GM21786 (cell line): ENCODE results near the gene TRIP12.
"Not testable (repeated sequence)": the region's sequence is repeated elsewhere in the genome, so short reads cannot be mapped to it uniquely, and the experiment has no call there.

ENCODE experiments used
- ATAC-seq: cut with Tn5 transposase; IDR thresholded peaks from one replicate; pipeline ENCODE4 v1.9.1; 2021; ENCODE audit not compliant: unreplicated experiment

The TRIP12 gene

DNA sequence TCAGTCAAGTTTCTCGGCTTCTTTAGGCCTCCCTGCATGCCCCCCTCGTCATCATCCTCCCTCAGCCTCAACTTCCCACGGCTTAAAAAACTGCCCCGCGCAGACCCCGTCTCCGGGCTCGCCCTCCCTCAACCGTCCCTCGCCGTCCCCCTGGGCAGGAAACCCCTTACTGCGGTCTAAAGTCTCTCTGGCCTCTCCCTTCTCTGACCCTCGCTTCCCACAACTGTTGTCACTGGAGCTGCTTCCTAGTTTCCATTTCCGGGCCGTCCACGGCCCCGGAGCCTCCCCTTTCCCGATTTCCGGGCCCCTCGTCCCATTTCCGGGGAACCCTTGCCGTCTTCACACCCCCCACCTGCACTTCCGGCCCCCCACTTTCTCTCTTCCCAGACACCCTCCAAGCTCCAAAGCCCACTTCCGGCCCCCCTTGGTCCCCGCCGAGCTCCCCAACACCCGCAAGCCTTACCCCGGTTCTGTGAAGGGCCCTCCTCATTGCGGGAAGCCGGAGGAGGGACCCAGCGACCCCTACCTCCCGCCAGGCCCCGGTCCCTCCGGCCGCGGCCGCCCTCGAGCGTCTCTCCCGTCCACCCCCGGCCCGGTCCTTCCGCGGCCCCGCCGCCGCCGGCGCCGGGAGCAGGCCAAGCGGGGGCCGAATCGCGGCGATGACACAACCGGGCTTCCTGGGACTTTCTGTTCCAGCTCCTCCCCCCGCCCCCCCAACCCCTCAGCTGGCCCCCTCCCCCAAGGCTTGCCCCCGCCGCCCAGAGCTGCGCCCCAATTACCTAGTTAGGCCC, 513 bp downstream of the TRIP12 start:
- ATAC-seq: peak; percentile 12

DNA sequence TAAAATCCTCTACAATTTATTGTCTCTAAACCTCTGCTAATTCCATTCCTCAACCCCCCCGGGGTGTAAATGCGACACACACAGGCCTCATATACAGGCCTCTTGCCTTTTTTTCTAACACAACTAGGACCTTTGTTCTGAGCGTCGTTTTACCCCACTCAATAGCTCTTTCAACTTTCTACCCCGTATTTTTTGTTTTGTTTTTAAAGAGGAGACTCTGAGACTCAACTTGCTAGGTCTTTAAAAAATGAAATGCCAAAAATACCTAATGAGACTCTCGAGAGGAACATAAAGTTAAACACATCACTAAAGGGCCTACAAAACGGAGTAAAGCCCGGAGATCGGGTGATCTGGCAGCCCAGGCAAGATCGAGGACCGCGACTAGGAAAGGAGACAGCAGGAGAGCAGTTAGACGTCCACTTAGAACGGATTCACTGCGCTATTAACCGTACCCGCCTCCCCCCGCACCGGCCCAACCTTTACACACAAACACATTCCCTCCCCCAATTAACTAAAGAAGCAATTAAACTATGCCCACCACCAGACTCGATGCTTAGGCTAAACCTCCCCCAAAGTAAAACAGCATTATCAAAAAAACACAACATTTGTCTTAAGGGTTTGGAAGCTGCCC, 1.7 kb downstream of the TRIP12 start:
- no peak for ATAC-seq

DNA sequence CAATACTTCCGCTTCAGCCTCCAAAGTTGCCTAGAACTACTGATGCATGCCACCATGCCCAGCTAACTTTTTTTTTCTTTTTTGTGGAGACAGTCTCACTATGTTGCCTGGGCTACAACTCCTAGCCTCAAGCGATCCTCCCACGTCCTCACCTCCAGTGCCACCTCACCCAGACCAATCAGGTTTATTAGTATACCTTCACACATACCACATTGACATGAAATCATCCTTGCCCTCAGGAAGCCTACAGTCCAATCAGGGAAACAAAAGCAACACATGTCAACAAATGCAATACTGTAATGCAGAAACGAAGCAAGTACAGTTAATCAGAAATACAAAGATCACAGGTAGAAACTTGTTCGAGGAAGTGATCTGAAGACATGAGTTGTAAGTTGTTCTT, 4.0 kb downstream of the TRIP12 start:
- no peak for ATAC-seq

DNA sequence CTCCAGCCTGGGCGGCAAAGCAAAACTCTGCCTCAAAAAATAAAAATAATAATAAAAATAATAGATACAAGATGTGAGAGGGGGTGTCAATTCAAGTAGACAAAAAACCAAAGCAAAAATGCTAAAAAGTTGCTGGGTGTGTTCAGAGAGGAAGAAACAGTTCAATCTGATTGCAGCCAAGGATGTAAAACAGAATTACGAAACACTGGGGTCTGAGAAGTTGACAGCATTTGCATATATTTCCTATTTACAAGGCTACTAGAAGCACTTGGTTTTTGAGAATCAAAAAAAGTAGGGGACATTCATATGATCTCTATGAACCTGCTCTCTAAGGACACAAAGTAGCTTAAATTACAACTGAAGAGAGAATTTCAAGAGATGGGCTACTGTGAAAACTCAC, 7.6 kb downstream of the TRIP12 start:
- no peak for ATAC-seq

DNA sequence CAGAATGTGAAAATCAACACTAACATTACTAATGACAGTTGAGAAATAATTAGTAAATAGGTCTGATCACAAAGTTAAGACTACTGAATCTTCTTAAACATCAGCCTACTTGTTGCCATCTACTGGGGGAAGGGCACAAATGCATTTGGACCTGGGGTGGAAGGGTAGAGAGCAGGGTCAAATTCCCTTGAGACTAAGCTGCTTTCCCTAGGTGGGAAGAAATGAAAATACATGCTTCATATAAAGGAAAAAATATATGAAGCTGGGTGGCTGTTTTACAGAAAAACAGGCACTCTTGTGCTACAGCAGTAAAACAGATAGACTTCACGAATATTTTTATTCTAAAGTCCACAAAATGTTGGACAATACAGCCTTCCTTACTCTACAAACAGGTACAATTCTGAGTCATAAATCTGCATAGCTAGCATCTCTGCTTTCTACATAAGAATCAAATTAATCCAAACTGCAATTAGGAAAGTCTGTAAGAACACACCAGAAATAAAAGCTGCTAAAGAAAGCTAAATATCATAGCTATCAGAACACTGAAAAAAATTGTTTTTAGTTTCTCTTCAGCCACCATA, 10.9 kb downstream of the TRIP12 start:
- ATAC-seq: peak; percentile 68

DNA sequence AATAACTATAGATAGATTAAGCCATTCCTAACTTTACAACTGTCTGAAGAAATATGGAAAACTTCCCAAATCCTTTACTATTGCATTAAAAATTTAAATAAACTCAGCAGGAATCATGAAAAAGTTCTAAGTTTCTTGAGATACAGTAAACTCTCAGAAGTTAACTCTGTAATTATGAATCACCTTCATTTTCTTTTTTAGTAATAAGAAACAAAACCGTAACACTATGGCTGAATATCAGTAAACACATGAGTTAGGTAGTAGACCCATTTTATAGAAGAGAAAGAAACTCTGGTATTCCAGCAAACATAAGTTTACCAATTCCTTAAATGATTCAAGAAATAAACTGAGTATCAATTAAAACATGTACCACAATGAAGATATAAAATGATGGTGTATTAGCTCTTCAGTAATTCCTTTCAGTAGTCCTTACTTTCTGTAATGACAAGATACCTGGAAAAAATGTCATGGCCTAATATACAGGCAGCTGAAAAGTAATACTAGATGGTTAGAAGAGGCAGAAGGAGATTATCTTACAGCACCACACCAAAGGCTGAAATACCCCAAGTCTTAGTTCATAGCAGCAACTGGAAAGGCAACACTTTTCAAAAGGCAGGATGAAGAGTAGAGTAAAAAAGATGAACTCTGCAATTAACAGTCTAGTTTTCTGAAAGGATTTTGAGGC, 11.5 kb downstream of the TRIP12 start:
- ATAC-seq: peak; percentile 17

DNA sequence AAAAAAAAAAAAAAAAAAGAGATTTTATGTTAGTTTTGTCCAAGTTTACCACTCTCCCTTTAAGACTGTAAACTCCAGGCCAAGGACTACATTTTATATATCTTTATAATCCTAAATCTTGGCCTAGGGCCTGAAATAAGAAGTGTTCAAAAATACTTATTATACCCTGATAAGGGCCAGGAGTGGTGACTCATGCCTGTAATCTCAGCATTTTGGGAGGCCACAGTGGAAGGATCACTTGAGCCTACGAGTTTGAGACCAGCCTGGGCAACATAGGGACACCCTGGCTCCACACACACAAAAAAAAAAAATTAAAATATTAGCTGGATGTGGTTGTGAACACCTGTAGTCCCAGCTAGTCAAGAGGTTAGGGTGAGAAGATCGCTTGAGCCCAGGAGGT, 12.7 kb downstream of the TRIP12 start:
- no peak for ATAC-seq

DNA sequence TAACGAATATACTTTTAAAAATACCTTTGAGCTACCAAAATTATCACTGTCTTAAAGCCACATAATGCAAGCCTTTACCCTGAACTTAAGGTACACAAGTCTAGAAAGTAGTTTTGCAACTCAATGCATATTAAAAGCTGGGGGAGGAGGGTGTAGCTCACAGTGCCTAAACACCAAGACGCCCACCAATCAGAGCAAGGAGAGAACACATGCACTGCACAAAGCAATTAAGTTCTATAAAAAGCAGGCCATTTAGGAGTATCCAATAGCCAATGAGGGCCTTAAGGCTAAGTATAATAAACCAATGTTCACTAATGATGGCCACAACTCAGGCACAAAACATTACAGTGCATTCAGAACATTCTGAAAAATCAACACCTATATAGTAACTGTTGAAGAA, 16.2 kb downstream of the TRIP12 start:
- ATAC-seq: no peak

DNA sequence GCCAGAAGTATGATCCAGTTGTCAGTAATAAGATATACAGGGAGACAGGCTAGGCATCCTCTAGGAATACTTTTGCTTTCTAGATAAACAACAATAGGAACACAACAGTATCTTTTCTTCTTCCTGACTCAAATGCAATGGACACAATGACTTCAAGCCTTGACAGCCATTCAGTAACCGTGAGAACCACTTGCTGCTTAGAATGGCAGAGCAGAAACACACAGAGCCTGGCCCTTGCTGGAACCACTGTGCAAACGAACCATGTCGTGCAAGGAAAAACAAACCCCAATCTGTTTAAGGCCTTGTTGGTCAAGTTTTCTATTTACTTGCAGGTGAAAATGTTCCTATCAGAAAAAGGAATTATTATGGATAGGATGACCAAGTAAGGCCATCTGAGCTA, 18.8 kb downstream of the TRIP12 start:
- no peak for ATAC-seq

DNA sequence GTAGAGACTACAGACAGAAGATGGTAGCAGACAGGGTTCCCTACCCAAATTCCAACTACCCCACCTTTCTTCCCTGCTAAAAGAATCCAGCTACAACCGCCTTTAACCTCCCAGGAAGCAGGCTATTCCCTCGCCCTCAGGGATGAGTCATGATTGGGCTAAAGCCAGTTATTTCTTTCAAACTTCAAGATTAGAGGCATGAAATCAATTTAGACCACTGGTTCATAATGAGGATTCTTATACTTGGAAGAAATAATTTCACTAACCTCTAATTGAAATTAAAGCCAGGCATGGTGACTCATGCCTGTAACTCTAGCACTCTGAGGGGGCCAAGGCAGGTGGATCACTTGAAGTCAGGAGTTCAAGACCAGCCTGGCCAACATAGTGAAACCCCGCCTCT, 20.0 kb downstream of the TRIP12 start:
- no peak for ATAC-seq

DNA sequence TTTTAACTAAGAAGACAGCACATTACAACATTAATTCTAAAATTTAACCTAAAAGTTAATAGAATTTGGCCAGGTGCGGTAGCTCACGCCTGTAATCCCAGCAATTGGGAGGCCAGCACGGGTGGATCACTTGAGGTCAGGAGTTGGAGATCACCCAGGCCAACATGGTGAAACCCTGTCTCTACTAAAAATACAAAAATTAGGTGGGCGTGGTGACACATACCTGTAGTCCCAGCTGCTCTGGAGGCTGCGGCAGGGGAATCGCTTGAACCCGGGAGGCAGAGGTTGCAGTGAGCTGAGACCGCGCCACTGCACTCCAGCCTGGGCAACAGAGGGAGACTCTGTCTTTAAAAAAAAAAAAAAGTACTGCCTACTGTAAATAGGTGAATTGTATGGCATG, 21.3 kb downstream of the TRIP12 start:
- not testable (repeated sequence) for ATAC-seq

DNA sequence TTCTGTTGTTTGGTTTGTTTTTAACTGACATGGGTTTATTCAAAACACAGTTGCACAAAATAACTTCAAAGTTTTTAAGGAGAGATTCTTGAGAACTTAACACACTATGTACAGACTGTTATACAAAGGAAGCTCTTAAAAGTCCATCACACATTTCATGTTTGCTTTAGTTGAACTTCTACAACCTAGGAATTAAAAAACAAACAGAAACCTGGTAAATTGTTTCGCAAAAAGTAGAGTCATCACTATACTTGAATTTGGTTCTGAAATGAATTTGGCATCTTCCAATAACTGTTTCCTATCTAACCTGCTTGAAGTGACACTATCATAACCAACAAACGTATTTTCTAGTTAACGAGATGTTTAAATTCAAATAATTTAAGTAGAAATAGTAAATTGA, 21.8 kb downstream of the TRIP12 start:
- ATAC-seq: no peak

DNA sequence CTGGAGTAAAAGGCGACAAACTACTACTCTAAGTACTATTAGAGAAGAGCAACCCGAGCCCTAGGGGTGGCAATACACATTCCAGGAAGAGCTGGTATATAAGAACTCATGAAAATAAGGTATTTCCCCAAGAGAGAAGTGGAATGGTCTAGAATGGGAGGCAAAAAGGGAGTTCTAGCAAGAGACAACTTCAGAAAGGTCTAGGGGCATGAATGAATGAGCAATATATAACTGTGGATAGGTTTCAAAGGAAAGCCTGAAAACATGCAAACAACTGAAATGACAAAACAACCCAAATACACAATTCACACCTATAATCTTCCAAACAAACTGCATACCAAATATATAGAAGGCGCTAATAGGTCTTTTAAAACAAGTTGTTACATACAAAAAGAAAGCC, 22.2 kb downstream of the TRIP12 start:
- ATAC-seq: no peak

DNA sequence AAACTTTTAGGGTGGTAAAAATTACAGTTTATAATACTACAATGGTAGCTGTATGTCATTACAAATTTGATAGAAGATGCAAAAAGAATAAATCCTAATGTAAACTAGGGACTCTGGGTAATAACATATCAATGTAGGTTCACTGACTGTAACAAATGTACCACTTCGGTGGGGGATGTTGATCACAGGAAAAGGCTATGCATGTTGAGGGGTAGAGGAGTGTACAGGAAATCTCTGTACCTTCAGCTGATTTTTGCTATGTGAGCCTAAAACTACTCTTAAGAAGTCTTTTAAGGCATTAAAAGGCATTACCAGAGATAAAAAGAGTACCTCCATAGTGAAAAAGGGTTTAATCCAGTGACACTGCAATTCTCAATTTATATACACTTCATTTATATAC, 25.0 kb downstream of the TRIP12 start:
- ATAC-seq: no peak

DNA sequence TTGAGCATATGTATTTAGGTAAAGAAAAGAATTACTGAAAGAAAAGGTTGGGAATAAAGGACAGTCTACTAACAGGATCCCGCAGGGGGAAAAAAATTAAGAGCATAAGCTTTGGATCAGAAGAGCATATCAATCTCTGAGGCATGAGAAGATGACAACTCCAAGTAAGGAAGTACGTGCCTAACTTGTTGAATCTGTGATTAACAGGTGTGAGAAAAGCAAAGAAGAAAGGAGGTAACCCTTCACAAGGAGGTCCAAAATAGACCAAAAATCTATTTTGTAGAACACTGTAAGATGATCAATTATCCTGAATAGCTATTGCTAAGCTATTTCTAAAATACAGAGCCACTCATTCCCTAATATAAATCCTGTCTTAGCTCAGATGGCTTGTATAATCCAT, 32.8 kb downstream of the TRIP12 start:
- no peak for ATAC-seq

DNA sequence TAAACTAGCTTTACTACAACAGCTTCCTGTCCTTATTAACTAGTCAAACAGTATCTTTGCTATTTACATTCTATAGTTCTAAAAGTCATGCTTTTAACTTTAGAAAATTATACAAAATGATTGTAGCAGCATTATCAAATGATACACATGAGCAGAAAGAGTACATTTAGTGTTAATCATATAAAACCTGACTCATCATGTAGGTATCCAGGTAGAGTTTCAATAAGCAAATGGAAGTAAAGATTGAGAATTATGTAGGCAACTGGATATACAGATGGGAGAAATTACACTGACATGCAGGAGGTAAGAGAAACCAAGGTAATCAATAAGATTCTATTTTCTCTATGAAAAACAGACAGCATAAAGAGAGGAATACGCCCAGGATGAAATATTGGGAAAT, 33.8 kb downstream of the TRIP12 start:
- no peak for ATAC-seq

DNA sequence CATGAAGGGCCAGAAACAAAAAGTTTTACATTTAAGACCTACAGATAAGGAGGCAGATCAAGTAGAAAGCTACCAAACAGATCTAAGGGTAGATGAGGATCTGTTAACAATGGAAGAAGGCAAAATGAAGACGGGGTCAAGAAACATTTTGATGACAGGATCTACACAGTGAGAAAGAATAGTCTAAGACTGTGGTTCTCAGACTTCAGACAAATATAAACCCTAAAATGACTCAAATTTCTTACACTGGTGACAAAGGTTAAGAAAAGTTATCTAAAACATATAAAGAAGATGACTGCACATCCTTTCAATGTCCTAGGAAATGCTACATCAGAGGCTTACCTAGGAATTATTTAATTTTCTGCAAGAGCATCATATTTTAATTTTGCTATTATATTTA, 34.4 kb downstream of the TRIP12 start:
- ATAC-seq: no peak

DNA sequence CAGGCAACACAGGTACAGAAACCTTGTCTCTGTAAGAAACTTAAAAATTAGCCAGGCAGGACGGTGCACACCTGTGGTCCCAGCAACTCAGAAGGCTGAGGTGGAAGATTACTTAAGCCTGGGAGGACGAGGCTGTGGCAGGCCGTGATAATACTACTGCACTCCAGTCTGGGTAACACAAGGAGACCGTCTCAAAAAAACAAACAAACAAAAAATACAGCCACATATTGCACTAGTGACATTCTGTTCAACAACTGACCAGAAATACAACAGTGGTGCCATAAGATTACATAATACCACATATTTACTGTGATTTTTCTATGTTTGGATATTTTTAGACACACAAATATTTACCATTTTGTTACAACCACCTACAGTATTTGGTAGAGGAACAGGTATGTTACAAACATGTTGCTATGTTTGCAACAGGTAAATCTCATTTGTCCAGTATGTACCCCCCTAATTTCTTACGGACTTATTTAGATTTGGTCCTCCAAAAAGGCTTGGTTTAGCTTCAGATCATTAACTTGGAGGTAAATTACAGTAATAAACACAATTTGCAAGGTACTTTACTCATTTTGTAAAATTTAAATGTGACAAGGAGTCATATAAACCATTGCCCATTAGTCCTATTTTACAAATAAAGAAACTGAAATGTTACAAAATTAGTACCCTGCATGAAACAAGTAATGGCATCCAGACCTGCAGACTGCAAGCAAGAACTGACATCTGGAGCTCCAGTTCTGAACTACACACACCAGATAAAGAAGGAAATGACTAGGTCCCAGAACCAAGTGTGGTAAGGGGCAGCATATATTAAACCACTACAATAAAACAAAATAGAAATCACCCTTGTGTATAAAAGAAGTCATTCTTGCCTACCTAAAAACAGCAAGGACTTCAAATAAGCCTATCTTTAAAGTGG, 36.8 kb downstream of the TRIP12 start:
- peak; percentile 78 for ATAC-seq

DNA sequence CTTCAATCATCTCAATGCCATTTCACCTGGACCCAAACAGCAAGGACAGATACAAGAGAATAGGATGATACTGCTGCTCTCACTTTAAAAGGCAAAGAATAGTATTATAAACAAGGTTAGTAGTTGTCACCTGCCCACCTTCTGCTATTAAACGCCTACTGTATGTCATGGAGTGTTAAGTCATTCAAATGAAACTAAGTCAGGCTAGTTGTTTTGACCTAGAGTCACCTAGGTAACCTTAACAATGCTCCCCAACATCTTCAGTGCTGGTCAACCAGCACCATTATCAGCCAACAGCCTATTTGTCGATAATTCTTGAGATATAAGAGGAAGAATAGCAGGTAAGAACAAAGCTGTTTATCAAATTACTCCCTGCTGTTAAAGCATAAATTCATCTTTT, 39.2 kb downstream of the TRIP12 start:
- no peak for ATAC-seq

DNA sequence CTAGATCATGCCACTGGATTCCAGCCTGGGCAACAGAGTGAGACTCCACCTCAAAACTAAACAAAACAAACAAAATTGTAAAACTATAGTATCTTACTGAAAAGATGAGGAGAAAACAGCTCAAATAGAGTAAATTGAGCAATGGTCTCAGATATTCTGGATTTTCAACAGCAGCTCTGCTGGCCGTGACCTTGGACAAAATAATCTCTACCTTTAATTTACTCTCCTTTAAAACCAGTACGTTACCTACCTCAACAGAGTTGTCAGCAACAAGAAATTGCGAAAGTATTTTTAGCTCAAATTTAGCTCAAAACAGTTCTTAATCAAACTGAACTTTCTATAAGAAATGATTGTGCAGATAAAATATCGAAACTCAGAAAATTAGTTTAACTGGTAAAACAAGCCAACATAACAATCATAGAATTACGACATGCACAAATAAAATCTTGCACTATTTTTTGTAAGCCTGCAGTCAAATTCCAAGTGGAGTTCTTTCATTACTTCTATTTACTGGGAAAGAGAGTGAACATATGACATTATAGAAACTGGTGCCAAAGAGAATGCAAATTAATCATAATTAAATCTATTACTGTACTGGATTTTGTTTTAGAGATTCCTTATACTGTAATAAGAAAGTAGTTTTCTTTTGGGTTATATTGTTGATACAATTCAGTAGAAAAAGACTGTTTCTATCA, 40.8 kb downstream of the TRIP12 start:
- ATAC-seq: no peak
